ENCODE data around the gene NUDT16L1. TPM values are rescaled to one million over a fixed set of nuclear protein-coding genes. Genes with fewer than 3 reads are reported as not detected.

Gene NUDT16L1
- total and polyA plus RNA-seq, 9 of the 15 experiments (the other 6 are each of a cell fraction or from before 2014, with no cell fraction given), result 1.4 to 37.6 (median 13.7) TPM

GRCh38 chr16:4661661-4662060 lies 31.7 kb upstream of the NUDT16L1 start:
- H3K36me3 ChIP-seq (ENCODE audit: control insufficient read depth, insufficient read depth, low read length), result peaks cover 45% of the 10 kb centered on the region; the same call in 2 of the 3 replicates
- H3K27ac ChIP-seq (ENCODE audit: extremely low read depth, low read depth, low read length), result no peak overlapping the region
- no peaks in the 10 kb centered on the region for H3K9me3 ChIP-seq (replicated peaks; ENCODE audit: control insufficient read depth, insufficient read depth, low read depth, low read length)
- ATAC-seq, result no peak
- H4K20me1 ChIP-seq (replicated peaks; ENCODE audit: control insufficient read depth, insufficient read depth, low read length), result no peaks in the 10 kb centered on the region; the same call in 1 of the 2 replicates
- FAIRE-seq, result no peak
- no peaks in the 10 kb centered on the region for H3K27me3 ChIP-seq (ENCODE audit: control insufficient read depth in 2 of 2, insufficient read depth in 2 of 2, low read length in 2 of 2)
- in situ Hi-C loops (cut with MboI) (no loop called here), intact Hi-C loops (cut with micrococcal nuclease) (no loop called here)
- no peak for DNase-seq (ENCODE audit: extremely low read depth in 1 of 4, low spot score in 3 of 4)
- no TSS peak for BruUV-seq (replicated peaks)
- no peak overlapping the region for H3K4me3 ChIP-seq
- ChIA-PET POLR2A (interaction anchor here (0.7 kb wide), 1 partner anchor 140 kb away, joined by 4 read pairs; no protein-coding TSS in a partner anchor), CTCF (ENCODE audit: low intra/inter-chr PET ratio) (no interaction called here)
- H3K4me1 ChIP-seq (replicated peaks in 1 of 2; ENCODE audit: control insufficient read depth in 2 of 2, insufficient read depth in 2 of 2, low read length in 2 of 2), result peaks cover 0 to 36% of the 10 kb centered on the region in 2 experiments; a peak in 2 of 5 replicates
- no peaks in the 10 kb centered on the region for H3K79me2 ChIP-seq (ENCODE audit: control insufficient read depth, insufficient read depth, low read length)
- H3K9ac ChIP-seq (ENCODE audit: insufficient read depth in 1 of 2, low read depth in 2 of 2, low read length in 2 of 2), result no peak overlapping the region; a peak in 1 of 4 replicates
- TF ChIP-seq ZZZ3 (IDR thresholded peaks at IDR 0.05), result no peak
- no peak for TF ChIP-seq JUNB (CRISPR knock-in tag; conservative IDR thresholded peaks at IDR 0.05)
- TF ChIP-seq PKNOX1 (IDR thresholded peaks at IDR 0.05), result no peak
- TF ChIP-seq CREB1 (IDR thresholded peaks at IDR 0.05), result no peak
- no peak for TF ChIP-seq CREB1 (CRISPR knock-in tag; IDR thresholded peaks at IDR 0.05)
- TF ChIP-seq PATZ1 (CRISPR knock-in tag; IDR thresholded peaks at IDR 0.05; ENCODE audit: borderline replicate concordance), result no peak
- no peak for TF ChIP-seq ZNF282 (CRISPR knock-in tag; IDR thresholded peaks at IDR 0.05)
- TF ChIP-seq SMARCC2 (IDR thresholded peaks at IDR 0.05; ENCODE audit: low read depth), result no peak
- TF ChIP-seq ZNF695 (CRISPR knock-in tag; IDR thresholded peaks at IDR 0.05), result no peak
- no peak for TF ChIP-seq TCF15 (CRISPR knock-in tag; IDR thresholded peaks at IDR 0.05)
- TF ChIP-seq ADNP (tag; IDR thresholded peaks at IDR 0.05), result no peak
- H3K4me2 ChIP-seq (ENCODE audit: insufficient read depth, low read length), result no peak overlapping the region
- WGBS (ENCODE audit: insufficient coverage, low coverage, missing lambda C conversion rate), result 83% methylated on average over 11 of the region's 11 CpGs
- no peaks in the 10 kb centered on the region for H3K9me1 ChIP-seq (ENCODE audit: control insufficient read depth, insufficient read depth, low read length)
- no peak overlapping the region for H2AFZ ChIP-seq (ENCODE audit: low read depth, low read length)
